ENCODE data around the gene RAB38. TPM values are rescaled to one million over a fixed set of nuclear protein-coding genes. Genes with fewer than 3 reads are reported as not detected.

The RAB38 gene
- total RNA-seq, 2 donors from 2014 or later, result 1.8 to 7.6 TPM

- intact Hi-C loops (cut with DNase I), result no loop called here
- no peaks in the 10 kb centered on the region for H3K4me1 ChIP-seq (replicated peaks)
- 35% methylated on average over 1 of the region's 1 CpG for WGBS
These were observed 19.7 kb upstream of the RAB38 start for GRCh38 chr11:88194990-88195389.

GRCh38 chr11:88193278-88193677, 18.0 kb upstream of the RAB38 start:
- intact Hi-C loops (cut with DNase I), result no loop called here
- Histone ChIP-seq H3K27ac (no peak overlapping the region), H3K36me3 (no peaks in the 10 kb centered on the region), H3K9me3 (no peaks in the 10 kb centered on the region), H3K4me3 (no peak overlapping the region), H3K4me1 (replicated peaks) (no peaks in the 10 kb centered on the region), H3K27me3 (replicated peaks; ENCODE audit: insufficient read depth) (no peaks in the 10 kb centered on the region)
- TF ChIP-seq POLR2A (IDR thresholded peaks at IDR 0.05), result no peak
- no peak for TF ChIP-seq POLR2AphosphoS5 (IDR thresholded peaks at IDR 0.05)
- TF ChIP-seq CTCF (IDR thresholded peaks at IDR 0.05), result no peak
- no peak for DNase-seq (ENCODE audit: low spot score)

More at GRCh38 chr11:88194990-88195389, 19.7 kb upstream of the RAB38 start:
- no peaks in the 10 kb centered on the region for H3K27me3 ChIP-seq (replicated peaks; ENCODE audit: insufficient read depth)
- no peak overlapping the region for H3K4me3 ChIP-seq
- H3K27ac ChIP-seq, result no peak overlapping the region
- H3K9me3 ChIP-seq, result no peaks in the 10 kb centered on the region
- TF ChIP-seq POLR2AphosphoS5 (IDR thresholded peaks at IDR 0.05), result no peak
- no peak for TF ChIP-seq POLR2A (IDR thresholded peaks at IDR 0.05)
- no peak for TF ChIP-seq CTCF (IDR thresholded peaks at IDR 0.05)
- no peaks in the 10 kb centered on the region for H3K36me3 ChIP-seq
- no peak for DNase-seq (ENCODE audit: low spot score)

GRCh38 chr11:88188932-88189253, 13.7 kb upstream of the RAB38 start:
- intact Hi-C loops (cut with DNase I), result no loop called here
- Histone ChIP-seq H3K36me3 (no peaks in the 10 kb centered on the region), H3K4me3 (no peak overlapping the region), H3K27ac (no peak overlapping the region), H3K4me1 (replicated peaks) (no peaks in the 10 kb centered on the region), H3K27me3 (replicated peaks; ENCODE audit: insufficient read depth) (no peaks in the 10 kb centered on the region), H3K9me3 (no peaks in the 10 kb centered on the region)
- 12% methylated on average over 2 of the region's 2 CpGs for WGBS
- no peak for DNase-seq (ENCODE audit: low spot score)
- TF ChIP-seq POLR2A (IDR thresholded peaks at IDR 0.05) (no peak), POLR2AphosphoS5 (IDR thresholded peaks at IDR 0.05) (no peak), CTCF (IDR thresholded peaks at IDR 0.05) (no peak)

- no peaks in the 10 kb centered on the region for H3K27me3 ChIP-seq (replicated peaks; ENCODE audit: insufficient read depth)
- H3K36me3 ChIP-seq, result no peaks in the 10 kb centered on the region
- no peaks in the 10 kb centered on the region for H3K4me1 ChIP-seq (replicated peaks)
- no peak overlapping the region for H3K27ac ChIP-seq
- no peaks in the 10 kb centered on the region for H3K9me3 ChIP-seq
- intact Hi-C loops (cut with DNase I), result no loop called here
- WGBS, result 32% methylated on average over 3 of the region's 3 CpGs
- TF ChIP-seq POLR2A (IDR thresholded peaks at IDR 0.05), result no peak
- TF ChIP-seq CTCF (IDR thresholded peaks at IDR 0.05), result no peak
- no peak for TF ChIP-seq POLR2AphosphoS5 (IDR thresholded peaks at IDR 0.05)
- DNase-seq (ENCODE audit: low spot score), result no peak
- H3K4me3 ChIP-seq, result no peak overlapping the region
These were observed 13.1 kb upstream of the RAB38 start for GRCh38 chr11:88188251-88188931.

GRCh38 chr11:88183233-88183632, 8.0 kb upstream of the RAB38 start:
- DNase-seq (ENCODE audit: low spot score), result no peak
- no peak overlapping the region for H3K27ac ChIP-seq
- H3K36me3 ChIP-seq, result no peaks in the 10 kb centered on the region
- TF ChIP-seq CTCF (IDR thresholded peaks at IDR 0.05) (no peak), POLR2A (IDR thresholded peaks at IDR 0.05) (no peak), POLR2AphosphoS5 (IDR thresholded peaks at IDR 0.05) (no peak)
- WGBS, result 51% methylated on average over 3 of the region's 3 CpGs
- no peaks in the 10 kb centered on the region for H3K27me3 ChIP-seq (replicated peaks; ENCODE audit: insufficient read depth)
- intact Hi-C loops (cut with DNase I), result no loop called here
- no peaks in the 10 kb centered on the region for H3K4me1 ChIP-seq (replicated peaks)
- H3K4me3 ChIP-seq, result no peak overlapping the region
- H3K9me3 ChIP-seq, result no peaks in the 10 kb centered on the region
